GM12878 (cell line): ENCODE results near the gene ATP6V0A1. TPM values are rescaled to one million over a fixed set of nuclear protein-coding genes. Genes with fewer than 3 reads are reported as not detected.
A peak's percentile ranks its signal among the peaks of the same experiment; 100 is the strongest.

ENCODE experiments used
- ATF2 ChIP-seq: IDR thresholded peaks from 2 replicates; pipeline ENCODE4 v1.6.1; 2012; ENCODE audit warnings: low read length, inconsistent platforms
- BCL11A ChIP-seq: IDR thresholded peaks from 2 replicates; pipeline ENCODE4 v1.6.1; 2011; ENCODE audit warnings: low read depth, low read length
- BMI1 ChIP-seq: fragments of 450-650 bp; IDR thresholded peaks from 2 replicates; pipeline ENCODE4 v1.6.1; 2016; ENCODE audit warnings: mild to moderate bottlenecking, moderate library complexity, borderline replicate concordance
- BRCA1 ChIP-seq: IDR thresholded peaks from 2 replicates; pipeline ENCODE4 v1.6.1; 2011; ENCODE audit warnings: low read depth, low read length, improper control_type of control experiment
- CEBPB ChIP-seq, 2 experiments: fragments of 150-350 bp in 1 of 2; IDR thresholded peaks; 2 replicates each; pipeline ENCODE4 v1.6.1; 2012 to 2014; ENCODE audit warnings: low read depth in 2 of 2, low read length in 2 of 2, borderline replicate concordance in 1 of 2, inconsistent platforms in 1 of 2
- CHD2 ChIP-seq: IDR thresholded peaks from 2 replicates; pipeline ENCODE4 v1.6.1; 2011; ENCODE audit warnings: low read depth, low read length, improper control_type of control experiment, borderline replicate concordance
- EED ChIP-seq: sonication (generic); IDR thresholded peaks from 2 replicates; pipeline ENCODE4 v1.6.1; 2016; ENCODE audit warnings: antibody characterized with exemption, low read depth
- ETV6 ChIP-seq, 2 experiments: fragments of 450-650 bp in 1 of 2; IDR thresholded peaks in 1 of 2; conservative IDR thresholded peaks in 1 of 2; 2 replicates each; pipeline ENCODE4 v1.6.1; 2014; ENCODE audit warnings: antibody characterized with exemption in 1 of 2, borderline replicate concordance in 1 of 2, low read depth in 1 of 2, mild to moderate bottlenecking in 1 of 2, moderate library complexity in 1 of 2
- FOS ChIP-seq: IDR thresholded peaks from 3 replicates; pipeline ENCODE4 v1.6.1; 2011; ENCODE audit warnings: borderline replicate concordance; ENCODE audit not compliant: insufficient read length; ENCODE audit errors: extremely low read depth
- FOXM1 ChIP-seq: IDR thresholded peaks from 2 replicates; pipeline ENCODE4 v1.6.1; 2012; ENCODE audit warnings: low read depth, mild to moderate bottlenecking, inconsistent platforms, low read length, moderate library complexity
- HDAC2 ChIP-seq: fragments of 200-600 bp; sonication (generic); IDR thresholded peaks from 2 replicates; pipeline ENCODE4 v1.6.1; 2017
- HDGF ChIP-seq: fragments of 450-650 bp; IDR thresholded peaks from 2 replicates; pipeline ENCODE4 v1.6.1; 2016; ENCODE audit warnings: antibody characterized with exemption
- IRF3 ChIP-seq: fragments of 450-650 bp; IDR thresholded peaks from 2 replicates; pipeline ENCODE4 v1.6.1; 2014; ENCODE audit warnings: mild to moderate bottlenecking
- KDM1A ChIP-seq: fragments of 200-600 bp; sonication (generic); IDR thresholded peaks from 2 replicates; pipeline ENCODE4 v1.6.1; 2016; ENCODE audit warnings: borderline replicate concordance
- MEF2A ChIP-seq: IDR thresholded peaks from 2 replicates; pipeline ENCODE4 v1.6.1; 2011; ENCODE audit warnings: low read depth, mild to moderate bottlenecking, low read length, moderate library complexity; ENCODE audit not compliant: insufficient read depth
- NFYA ChIP-seq: IDR thresholded peaks from 2 replicates; pipeline ENCODE4 v1.6.1; 2011; ENCODE audit warnings: low read depth, mild to moderate bottlenecking, low read length, improper control_type of control experiment, borderline replicate concordance
- PAX5 ChIP-seq: IDR thresholded peaks from 2 replicates; pipeline ENCODE4 v1.6.1; 2011; ENCODE audit warnings: low read depth, low read length, borderline replicate concordance
- RAD51 ChIP-seq: fragments of 450-650 bp; IDR thresholded peaks from 2 replicates; pipeline ENCODE4 v1.6.1; 2016; ENCODE audit warnings: moderate library complexity, mild to moderate bottlenecking, inconsistent platforms
- RCOR1 ChIP-seq: conservative IDR thresholded peaks from 2 replicates; pipeline ENCODE4 v1.6.1; 2012; ENCODE audit warnings: low read depth, low read length, improper control_type of control experiment
- RFX5 ChIP-seq: IDR thresholded peaks from 2 replicates; pipeline ENCODE4 v1.6.1; 2011; ENCODE audit warnings: low read depth, low read length, improper control_type of control experiment
- SREBF1 ChIP-seq: IDR thresholded peaks from 2 replicates; pipeline ENCODE4 v1.6.1; 2012; ENCODE audit warnings: mild to moderate bottlenecking, low read length
- SRF ChIP-seq, 2 experiments: IDR thresholded peaks; 2 replicates each; pipeline ENCODE4 v1.6.1; 2011; ENCODE audit warnings: low read depth in 2 of 2, low read length in 2 of 2, mild to moderate bottlenecking in 1 of 2, moderate library complexity in 1 of 2
- TCF7 ChIP-seq: IDR thresholded peaks from 2 replicates; pipeline ENCODE4 v1.6.1; 2014; ENCODE audit warnings: antibody characterized with exemption, borderline replicate concordance
- USF1 ChIP-seq: IDR thresholded peaks from 2 replicates; pipeline ENCODE4 v1.6.1; 2011; ENCODE audit warnings: borderline replicate concordance, low read depth, mild to moderate bottlenecking, moderate library complexity, mixed read lengths, low read length; ENCODE audit not compliant: insufficient read depth; ENCODE audit errors: extremely low read length
- polyA plus RNA-seq, 11 experiments: library from polyadenylated mRNA; depleted of rRNA in 4 of 11; unstranded in 6 of 11; stranded (reverse) in 5 of 11; fragments of >200 nt; fragmentation: Nextera tagmentation in 4 of 11; fragmentation: Illumina TruSeq in 1 of 11; extraction: Ambion mirVana in 4 of 11; extraction: Trizol in 1 of 11; gene quantifications; 1 replicate in 1 of 11; 2 replicates in 10 of 11; pipeline versions ENCODE4 v1.2.1 to v1.2.3, GENCODE V29; 2011 to 2016; ENCODE audit warnings: inconsistent platforms in 2 of 11, missing spikeins in 2 of 11, low read depth in 1 of 11
- total RNA-seq, 4 experiments: library from RNA; depleted of rRNA in 3 of 4; stranded (reverse); fragments of >200 nt in 3 of 4; fragmentation: Illumina TruSeq in 1 of 4; extraction: Trizol in 1 of 4; gene quantifications; 2 replicates each; pipeline versions ENCODE4 v1.2.1 to v1.2.3, GENCODE V29; 2013 to 2021
- TF ChIP-seq, protein P1 (sequence below): fragments of 450-650 bp; IDR thresholded peaks from 2 replicates; pipeline ENCODE4 v1.6.1; 2017; ENCODE audit warnings: mild to moderate bottlenecking, moderate library complexity

The ATP6V0A1 gene
- total and polyA plus RNA-seq, 10 of the 15 experiments (the other 5 are each of a cell fraction or from before 2014, with no cell fraction given) = 3.0 to 76.6 (median 30.9) TPM

DNA sequence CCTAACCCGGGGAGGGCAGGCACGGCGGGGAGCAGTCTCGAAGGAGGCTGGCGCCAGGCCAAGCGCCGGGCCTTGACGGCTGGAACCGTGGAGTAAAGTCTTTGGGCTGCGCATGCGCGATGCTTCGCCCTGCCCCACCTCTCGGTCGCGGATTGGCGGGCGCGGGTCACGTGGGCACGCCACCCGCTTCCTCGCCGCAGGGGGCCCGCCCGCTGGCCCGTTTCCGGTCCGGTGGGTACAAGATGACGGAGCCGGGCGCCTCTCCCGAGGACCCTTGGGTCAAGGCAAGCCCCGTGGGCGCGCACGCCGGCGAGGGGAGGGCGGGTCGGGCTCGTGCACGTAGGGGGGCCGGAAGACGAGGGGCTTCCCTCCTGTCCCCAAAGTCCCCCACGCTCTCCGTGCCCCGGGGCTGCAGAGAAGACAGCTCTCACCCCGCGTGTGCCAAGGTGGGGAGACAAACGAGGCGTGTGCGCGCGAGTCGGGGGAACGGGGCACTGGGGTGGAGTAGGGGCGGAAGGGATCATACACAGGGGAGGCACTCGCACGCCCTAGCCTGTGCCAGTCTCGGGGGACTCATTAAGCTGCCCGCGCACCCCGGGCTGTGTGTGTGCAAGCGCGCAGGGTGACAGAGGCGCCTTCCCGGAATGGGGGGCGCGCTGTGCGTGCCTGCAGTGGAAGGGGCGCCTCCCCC lies 108.3 kb downstream of the ATP6V0A1 start, which contains the start of gene MLX (continued):
- no peak for TF ChIP-seq NFYA
- TF ChIP-seq RCOR1 = no peak
- TF ChIP-seq, protein P1, sequence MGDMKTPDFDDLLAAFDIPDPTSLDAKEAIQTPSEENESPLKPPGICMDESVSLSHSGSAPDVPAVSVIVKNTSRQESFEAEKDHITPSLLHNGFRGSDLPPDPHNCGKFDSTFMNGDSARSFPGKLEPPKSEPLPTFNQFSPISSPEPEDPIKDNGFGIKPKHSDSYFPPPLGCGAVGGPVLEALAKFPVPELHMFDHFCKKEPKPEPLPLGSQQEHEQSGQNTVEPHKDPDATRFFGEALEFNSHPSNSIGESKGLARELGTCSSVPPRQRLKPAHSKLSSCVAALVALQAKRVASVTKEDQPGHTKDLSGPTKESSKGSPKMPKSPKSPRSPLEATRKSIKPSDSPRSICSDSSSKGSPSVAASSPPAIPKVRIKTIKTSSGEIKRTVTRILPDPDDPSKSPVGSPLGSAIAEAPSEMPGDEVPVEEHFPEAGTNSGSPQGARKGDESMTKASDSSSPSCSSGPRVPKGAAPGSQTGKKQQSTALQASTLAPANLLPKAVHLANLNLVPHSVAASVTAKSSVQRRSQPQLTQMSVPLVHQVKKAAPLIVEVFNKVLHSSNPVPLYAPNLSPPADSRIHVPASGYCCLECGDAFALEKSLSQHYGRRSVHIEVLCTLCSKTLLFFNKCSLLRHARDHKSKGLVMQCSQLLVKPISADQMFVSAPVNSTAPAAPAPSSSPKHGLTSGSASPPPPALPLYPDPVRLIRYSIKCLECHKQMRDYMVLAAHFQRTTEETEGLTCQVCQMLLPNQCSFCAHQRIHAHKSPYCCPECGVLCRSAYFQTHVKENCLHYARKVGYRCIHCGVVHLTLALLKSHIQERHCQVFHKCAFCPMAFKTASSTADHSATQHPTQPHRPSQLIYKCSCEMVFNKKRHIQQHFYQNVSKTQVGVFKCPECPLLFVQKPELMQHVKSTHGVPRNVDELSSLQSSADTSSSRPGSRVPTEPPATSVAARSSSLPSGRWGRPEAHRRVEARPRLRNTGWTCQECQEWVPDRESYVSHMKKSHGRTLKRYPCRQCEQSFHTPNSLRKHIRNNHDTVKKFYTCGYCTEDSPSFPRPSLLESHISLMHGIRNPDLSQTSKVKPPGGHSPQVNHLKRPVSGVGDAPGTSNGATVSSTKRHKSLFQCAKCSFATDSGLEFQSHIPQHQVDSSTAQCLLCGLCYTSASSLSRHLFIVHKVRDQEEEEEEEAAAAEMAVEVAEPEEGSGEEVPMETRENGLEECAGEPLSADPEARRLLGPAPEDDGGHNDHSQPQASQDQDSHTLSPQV = no peak
- TF ChIP-seq RAD51 = peak; percentile 91
- TF ChIP-seq EED = no peak
- TF ChIP-seq TCF7 = no peak
- peak; percentile 32; the same call in 1 of the 2 replicates for TF ChIP-seq BRCA1
- peak; percentile 60; the same call in 1 of the 2 replicates for TF ChIP-seq CHD2
- TF ChIP-seq ETV6 (conservative IDR thresholded peaks at IDR 0.05 in 1 of 2, IDR thresholded peaks at IDR 0.05 in 1 of 2; ENCODE audit: borderline replicate concordance in 1 of 2, low read depth in 1 of 2) = no peak
- TF ChIP-seq SRF (IDR thresholded peaks at IDR 0.05; ENCODE audit: low read depth in 2 of 2, low read length in 2 of 2) = no peak
- TF ChIP-seq CEBPB (IDR thresholded peaks at IDR 0.05; ENCODE audit: borderline replicate concordance in 1 of 2, low read depth in 2 of 2, low read length in 2 of 2) = no peak
- no peak for TF ChIP-seq MEF2A
- TF ChIP-seq HDAC2 = no peak
- TF ChIP-seq BCL11A = no peak
- TF ChIP-seq FOS = no peak
- TF ChIP-seq FOXM1 = no peak
- no peak for TF ChIP-seq IRF3
- no peak for TF ChIP-seq SREBF1
- no peak for TF ChIP-seq HDGF
- TF ChIP-seq RFX5 = no peak
- TF ChIP-seq KDM1A = no peak
- TF ChIP-seq PAX5 = peak; percentile 86
- TF ChIP-seq ATF2 = no peak
- TF ChIP-seq USF1 = peak; percentile 99
- no peak for TF ChIP-seq BMI1
